Stimulated activated CD8-positive, alpha-beta memory T cell treated with anti-CD3 and anti-CD28 coated beads, Interleukin-7, amount 100 ng/mL, for 24 hours (primary cell): Measurements from ENCODE around the gene MSI2.
"Not testable (repeated sequence)": the region's sequence is repeated elsewhere in the genome, so short reads cannot be mapped to it uniquely, and the experiment has no call there.

Experiments
- DNase-seq: peaks from one replicate; pipeline ENCODE4 v3.0.0-alpha.2; 2020; ENCODE audit warnings: low read depth

Gene MSI2

DNA sequence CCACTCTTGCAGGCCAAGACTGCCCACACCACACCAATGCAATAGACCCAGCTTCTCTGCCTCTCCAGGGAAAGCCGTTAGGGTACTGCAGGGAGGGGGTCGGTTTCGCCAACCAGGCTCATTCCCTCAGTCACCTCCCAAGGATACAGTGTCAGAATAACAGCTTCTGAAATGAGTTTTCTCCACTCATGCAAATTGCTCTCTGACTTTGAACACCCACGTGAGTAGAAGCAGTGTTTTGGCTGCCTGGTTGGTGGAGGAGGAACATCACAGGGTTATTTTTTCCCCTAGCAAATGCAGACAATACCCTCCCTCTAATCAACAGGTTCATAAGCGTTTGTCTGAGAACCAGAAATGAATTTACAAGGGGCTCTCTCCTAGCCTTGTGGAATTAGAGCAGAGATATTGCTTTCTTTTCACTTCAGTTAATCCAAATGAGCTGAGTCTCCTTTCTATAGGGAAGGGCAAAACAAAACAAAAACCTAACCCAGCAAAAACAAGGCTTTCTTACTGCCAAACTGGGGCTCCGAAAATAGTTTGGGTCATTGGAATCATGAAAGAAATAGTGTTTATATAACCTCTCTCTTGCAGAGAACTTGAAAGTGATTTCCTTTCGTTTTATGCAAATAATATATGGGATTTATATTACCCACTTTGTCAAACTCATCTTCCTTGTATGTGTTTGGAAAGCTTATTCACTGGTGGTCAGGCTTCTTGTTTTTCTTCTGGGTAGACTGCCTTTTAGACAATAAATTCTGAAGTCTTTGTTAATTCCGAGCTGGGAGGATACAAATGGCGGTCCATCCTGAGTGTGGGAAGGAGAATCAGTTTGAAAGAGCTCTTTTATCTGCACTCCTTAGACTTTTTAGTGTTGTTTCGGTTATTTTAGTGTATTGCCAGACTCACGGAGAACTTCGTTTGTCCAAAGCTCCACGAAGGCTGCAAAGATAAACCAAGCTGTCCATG is 229.9 kb downstream of the MSI2 start:
- no peak for DNase-seq

GRCh38 chr17:57486882-57487301 is 230.6 kb downstream of the MSI2 start:
- no peak for DNase-seq

DNA sequence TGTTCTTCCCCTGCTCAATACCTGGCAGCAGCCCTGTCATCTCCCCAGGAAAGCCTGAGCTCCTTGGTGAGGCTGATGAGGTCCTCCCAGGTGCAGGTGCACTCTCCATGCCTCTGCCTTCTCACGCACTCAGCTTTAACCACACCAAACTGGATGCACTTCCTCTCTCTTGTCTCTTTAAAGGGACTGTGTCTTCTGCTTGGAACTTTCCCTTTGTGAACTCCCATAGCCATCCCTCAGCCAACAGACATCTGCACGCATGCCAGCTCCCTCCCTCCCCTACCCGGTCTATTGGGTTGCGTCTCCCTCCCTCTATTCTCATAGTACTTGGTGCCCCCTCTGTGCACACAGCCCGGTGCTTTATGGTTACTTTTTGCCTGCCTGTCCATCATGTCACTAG is 231.2 kb downstream of the MSI2 start:
- no peak for DNase-seq

GRCh38 chr17:57488856-57489255 is 232.5 kb downstream of the MSI2 start:
- no peak for DNase-seq

DNA sequence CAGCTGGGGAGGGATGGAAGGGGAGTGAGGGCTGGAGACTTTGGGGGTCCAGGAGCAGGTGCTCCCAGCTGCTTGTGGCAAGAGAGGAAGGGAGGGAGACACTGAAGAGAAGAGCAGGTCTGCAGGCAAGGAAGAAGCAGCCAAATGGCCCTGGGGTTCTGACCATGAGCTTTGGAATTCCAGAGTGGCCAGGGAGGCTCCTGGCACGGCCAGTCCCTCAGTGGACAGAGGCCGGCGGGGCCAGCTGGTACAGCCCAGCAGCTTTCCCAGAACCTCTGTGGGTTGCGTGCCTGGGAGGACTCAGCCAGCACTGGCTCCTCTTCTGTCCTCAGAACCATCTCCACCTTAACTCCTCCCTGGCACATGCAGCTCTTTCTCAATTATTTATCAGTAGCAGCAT is 233.0 kb downstream of the MSI2 start:
- no peak for DNase-seq

DNA sequence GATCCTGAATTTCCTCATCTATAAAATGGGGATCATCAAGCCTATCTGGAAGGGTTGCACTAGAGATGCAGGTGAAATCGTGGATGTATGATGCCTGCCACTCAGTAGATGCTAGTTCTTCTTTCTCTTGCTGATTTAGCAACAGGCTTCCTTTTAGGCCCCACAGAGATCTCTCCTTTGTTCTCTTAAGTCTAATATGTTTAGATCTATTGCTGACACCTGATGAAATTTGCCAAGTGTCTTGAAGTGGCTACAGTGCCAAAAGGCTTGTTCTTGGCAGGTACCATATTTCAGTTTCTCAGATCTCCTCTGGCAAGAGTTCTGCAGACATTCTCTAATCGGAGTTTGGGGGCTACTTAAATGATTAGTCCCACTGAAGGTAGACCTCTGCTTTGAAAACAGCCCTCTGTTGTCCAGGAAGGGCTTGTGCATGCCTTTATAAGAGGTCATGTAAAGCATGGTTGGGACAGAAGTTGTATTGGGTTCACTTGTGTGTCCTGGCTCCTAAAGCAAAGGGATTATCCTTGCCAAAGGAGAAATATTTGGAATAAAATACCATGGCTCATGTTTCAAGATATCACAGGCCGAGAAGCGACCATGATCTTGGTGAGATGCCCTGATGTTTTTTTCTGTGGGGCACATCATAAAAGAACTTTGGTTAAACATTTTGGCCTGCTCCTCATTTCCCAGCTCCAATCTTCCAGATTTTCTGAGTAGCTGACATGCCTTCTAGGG is 234.0 kb downstream of the MSI2 start:
- DNase-seq, result no peak

GRCh38 chr17:57490890-57491289 is 234.6 kb downstream of the MSI2 start:
- DNase-seq, result no peak

- no peak for DNase-seq
Measured at GRCh38 chr17:57493171-57493570, 236.8 kb downstream of the MSI2 start.

DNA sequence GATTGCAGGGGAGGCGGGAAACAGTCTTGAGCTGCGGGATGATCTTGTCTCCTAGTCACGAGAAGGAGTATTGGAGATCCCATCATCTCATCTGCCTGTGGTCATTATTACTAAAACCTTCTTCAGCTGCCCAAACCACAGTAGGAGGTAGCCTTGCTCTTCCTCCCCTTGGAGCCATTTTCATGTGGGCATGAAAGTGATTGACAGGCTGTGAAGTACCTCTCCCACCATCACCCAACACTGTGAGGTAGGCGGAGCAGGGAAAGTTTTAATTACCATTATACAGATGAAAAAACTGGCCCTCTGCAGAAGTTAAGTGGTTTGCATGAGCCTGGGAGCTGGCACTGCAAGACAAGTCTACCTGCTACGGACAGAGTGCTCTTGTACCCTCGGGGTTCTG is 237.3 kb downstream of the MSI2 start:
- no peak for DNase-seq

GRCh38 chr17:57494443-57494842 is 238.1 kb downstream of the MSI2 start:
- DNase-seq, result no peak

GRCh38 chr17:57495771-57496170 is 239.4 kb downstream of the MSI2 start:
- no peak for DNase-seq

- DNase-seq, result no peak
Measured at GRCh38 chr17:57496382-57496781, 240.1 kb downstream of the MSI2 start.

- DNase-seq, result no peak
Measured at GRCh38 chr17:57498443-57498842, 242.1 kb downstream of the MSI2 start.

DNA sequence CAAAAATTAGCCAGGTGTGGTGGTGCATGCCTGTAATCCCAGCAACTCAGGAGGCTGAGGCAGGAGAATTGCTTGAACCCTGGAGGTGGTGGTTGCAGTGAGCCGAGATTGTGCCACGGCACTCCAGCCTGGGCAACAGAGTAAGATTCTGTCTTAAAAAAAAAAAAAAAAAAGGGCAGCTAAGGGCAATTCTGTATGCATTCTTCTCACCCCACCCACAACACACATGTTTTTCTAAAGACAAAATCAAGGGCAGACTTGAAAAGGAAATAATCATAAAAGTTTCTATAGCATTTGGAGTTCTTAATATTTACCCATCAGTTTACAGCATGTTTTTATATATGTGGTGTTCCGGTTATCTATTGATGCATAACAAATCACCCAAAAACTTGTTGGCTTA is 242.9 kb downstream of the MSI2 start:
- DNase-seq, result not testable (repeated sequence)

DNA sequence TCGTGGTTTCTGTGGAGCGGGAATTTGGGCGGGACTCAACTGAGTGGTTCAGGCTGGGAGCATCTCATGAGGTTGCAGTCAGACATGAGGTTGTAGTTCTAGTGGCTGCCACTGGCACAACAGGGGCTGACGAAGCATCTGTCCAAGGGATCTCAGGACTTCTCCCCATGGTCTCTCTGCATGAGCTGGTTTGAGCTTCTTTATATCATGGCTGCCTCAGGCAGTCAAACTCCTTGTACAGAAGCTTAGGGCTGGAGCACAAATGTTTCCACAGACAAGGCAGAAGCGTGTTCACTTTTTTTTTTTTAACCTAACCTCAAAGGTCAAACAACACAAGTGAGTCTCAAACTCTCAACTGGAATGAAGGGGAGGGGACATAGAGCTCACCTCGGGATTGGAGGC is 243.3 kb downstream of the MSI2 start:
- no peak for DNase-seq

DNA sequence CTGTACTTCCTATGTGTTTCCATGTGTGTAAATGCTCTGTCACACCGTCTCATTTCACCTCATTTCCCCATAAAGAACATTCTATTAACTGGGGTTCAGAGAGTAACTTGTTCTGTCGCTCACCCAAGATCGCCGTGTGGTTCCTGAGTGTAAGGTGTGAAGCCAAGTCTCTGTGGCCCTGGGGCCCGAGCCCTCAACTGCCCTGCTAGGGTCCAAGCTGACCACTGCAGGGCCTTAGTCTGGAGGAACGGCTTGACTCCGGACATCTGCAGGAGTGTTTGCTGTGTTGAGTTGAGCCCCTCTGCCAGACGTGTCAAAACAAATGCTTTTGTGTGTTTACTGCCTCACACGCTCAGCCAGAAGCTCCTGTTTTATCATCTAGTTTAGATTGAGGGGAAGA is 244.7 kb downstream of the MSI2 start:
- no peak for DNase-seq

DNA sequence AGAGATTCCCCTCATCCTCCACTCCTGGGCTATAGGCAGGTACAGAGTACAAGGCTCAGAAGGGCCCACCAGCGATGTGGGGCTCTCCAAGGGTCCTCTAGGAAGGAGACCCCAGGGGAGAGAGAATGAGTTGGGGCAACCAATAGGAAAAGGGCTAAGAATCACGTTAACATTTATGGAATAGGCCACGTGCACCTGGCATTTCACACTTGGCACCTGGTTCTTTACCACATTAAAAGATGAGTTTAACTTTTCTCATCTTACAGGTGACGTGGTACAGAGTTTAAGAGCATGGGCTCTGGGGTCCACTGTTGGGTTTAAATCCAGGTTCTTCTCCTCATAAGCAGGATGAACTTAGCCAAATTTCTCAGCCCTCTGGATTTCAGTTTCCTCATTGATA is 245.7 kb downstream of the MSI2 start:
- DNase-seq, result no peak

DNA sequence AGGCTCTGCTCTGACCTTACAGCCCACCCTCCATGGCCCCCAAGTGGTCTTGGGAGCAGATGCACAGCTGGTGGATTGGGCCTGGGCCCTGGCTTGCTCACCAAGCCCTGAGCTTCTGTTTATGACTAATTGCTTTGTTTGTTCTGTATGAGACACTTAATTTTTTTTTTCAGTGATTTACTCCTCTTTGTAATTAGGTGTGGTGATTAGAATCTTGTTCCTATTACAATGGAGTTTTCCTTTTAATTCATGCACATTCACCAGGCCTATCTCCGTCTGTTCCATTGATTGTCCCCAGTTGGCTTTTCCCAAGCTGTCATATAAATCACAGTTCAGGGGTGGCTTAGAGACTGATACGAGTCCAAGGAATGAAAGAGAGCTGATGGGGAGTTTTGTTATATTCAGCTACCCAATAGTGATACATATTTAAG is 246.5 kb downstream of the MSI2 start:
- no peak for DNase-seq

- DNase-seq, result no peak
Measured at GRCh38 chr17:57504208-57504607, 247.9 kb downstream of the MSI2 start.

DNA sequence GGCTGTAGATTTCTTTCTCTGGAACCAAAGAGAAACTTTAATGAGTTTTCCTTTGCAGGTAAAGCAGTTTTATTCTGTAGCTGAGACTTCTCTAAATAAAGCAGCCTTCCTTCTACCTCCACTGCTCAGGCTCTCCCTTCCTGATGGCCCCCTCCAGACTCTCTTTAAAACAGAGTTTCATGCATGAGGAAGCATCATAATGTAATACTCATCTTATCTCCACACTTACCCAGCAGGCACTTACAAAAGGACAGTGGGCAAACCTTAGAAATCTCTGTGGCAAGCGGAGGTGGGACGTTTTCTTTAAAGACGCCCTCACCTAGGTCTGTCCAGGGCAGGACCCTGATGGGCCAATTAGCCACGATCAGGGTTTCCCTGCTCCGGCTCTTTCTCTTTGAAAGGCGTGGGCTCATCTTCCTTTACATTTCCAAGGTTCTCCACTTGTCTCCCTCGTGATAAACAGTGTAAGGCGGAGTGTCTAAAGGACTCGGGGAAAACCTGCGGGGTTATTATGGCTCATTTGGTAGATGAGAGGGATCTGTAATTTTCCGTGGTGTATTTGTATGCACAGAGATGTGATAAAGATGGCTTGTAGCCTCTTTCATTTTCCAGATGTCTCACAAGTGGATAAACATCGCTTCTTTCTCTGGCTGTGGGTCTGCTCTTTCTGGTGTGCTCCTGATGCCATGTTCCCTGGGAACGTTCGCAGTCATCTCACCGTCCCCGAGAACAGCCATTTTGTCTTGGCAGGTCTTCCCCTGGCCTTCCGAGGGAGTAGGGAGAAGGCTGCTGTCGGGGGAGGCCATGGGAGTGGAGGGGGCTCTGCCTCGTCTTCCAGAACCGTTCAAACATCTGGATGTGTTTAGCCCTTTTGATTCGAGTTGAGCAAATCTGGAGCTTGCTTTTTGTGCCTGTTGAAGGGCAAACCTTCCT is 249.8 kb downstream of the MSI2 start:
- no peak for DNase-seq

DNA sequence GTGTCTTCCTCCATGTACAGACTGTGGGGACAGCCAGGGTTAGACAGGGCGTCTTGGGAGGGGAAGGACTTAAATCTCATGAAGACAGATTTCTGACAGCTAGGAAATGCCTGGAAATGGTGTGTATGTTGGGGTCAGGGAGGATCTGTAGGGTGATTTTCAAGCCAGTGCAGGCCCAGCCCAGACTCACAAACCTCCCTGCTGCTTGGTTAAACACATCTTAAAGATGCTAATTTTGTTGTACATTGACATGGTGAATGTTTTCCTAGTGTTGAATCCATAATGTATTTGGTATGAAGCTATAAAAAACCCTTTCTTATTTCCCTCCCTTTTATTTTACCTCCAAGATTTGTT is 250.4 kb downstream of the MSI2 start:
- no peak for DNase-seq

GRCh38 chr17:57507828-57508227 is 251.5 kb downstream of the MSI2 start:
- DNase-seq, result no peak
